ENCODE measurements around the gene TBX4. TPM values are rescaled to one million over a fixed set of nuclear protein-coding genes. Genes with fewer than 3 reads are reported as not detected.
A peak's percentile ranks its signal among the peaks of the same experiment; 100 is the strongest.

Gene TBX4
- total and polyA plus RNA-seq, 9 of the 15 experiments (the other 6 are each of a cell fraction or from before 2014, with no cell fraction given) = not detected

GRCh38 chr17:61411261-61412142 is 40.7 kb upstream of the TBX4 start (continued):
- TF ChIP-seq BCLAF1 (IDR thresholded peaks at IDR 0.05; ENCODE audit: borderline replicate concordance in 1 of 2, control insufficient read depth in 1 of 2, low read depth in 2 of 2, low read length in 1 of 2) (0 out of 4 replicates have a peak, but pooled peaks of 1 of the 2 experiments have one; percentile 5), ETS1 (conservative IDR thresholded peaks at IDR 0.05; ENCODE audit: control insufficient read depth, low read depth, low read length) (no peak), CBX1 (IDR thresholded peaks at IDR 0.05; ENCODE audit: low read depth) (no peak), BRD9 (IDR thresholded peaks at IDR 0.05; ENCODE audit: low read depth, partially characterized antibody) (no peak), CHCHD3 (CRISPR knock-in tag; IDR thresholded peaks at IDR 0.05) (no peak), NR2C2 (CRISPR knock-in tag; IDR thresholded peaks at IDR 0.05) (no peak), NR2C2 (tag; IDR thresholded peaks at IDR 0.05) (0 out of 2 replicates have a peak, but pooled peaks have one; percentile 20)

Measured in K562 (cell line).